Mesenchymal stem cell (in vitro differentiated cells and primary cell): ENCODE results near the gene TIMM23.
"Not testable (repeated sequence)": the region's sequence is repeated elsewhere in the genome, so short reads cannot be mapped to it uniquely, and the experiment has no call there.

Experiments
- DNase-seq: peaks from one replicate; pipeline ENCODE4 v3.0.0-alpha.2; 2013
- H2AFZ ChIP-seq: one replicate; pipeline ENCODE4 v1.6.1; 2013; ENCODE audit warnings: low read depth, mild to moderate bottlenecking, control low read depth, inconsistent platforms, low read length, moderate library complexity
- H2AK5ac ChIP-seq: 2 replicates; pipeline ENCODE4 v1.6.1; 2013; ENCODE audit warnings: low read length, moderate library complexity, mild to moderate bottlenecking, inconsistent platforms; ENCODE audit not compliant: severe bottlenecking
- H2BK120ac ChIP-seq: one replicate; pipeline ENCODE4 v1.6.1; 2013; ENCODE audit warnings: low read depth, mild to moderate bottlenecking, inconsistent platforms, low read length, moderate library complexity
- H2BK12ac ChIP-seq, 2 experiments: one replicate each; pipeline ENCODE4 v1.6.1; 2013; ENCODE audit warnings: inconsistent platforms in 2 of 2, low read length in 2 of 2, mild to moderate bottlenecking in 2 of 2, moderate library complexity in 2 of 2, control low read depth in 1 of 2
- H2BK15ac ChIP-seq: one replicate; pipeline ENCODE4 v1.6.1; 2013; ENCODE audit warnings: mild to moderate bottlenecking, low read depth, inconsistent platforms; ENCODE audit not compliant: poor library complexity, severe bottlenecking
- H2BK5ac ChIP-seq: 2 replicates; pipeline ENCODE4 v1.6.1; 2013; ENCODE audit warnings: low read depth, mild to moderate bottlenecking, low read length, control low read depth, inconsistent platforms; ENCODE audit not compliant: poor library complexity, severe bottlenecking
- H3K14ac ChIP-seq, 2 experiments: one replicate each; pipeline ENCODE4 v1.6.1; 2013; ENCODE audit warnings: inconsistent platforms in 2 of 2, low read length in 2 of 2, control low read depth in 1 of 2, mild to moderate bottlenecking in 1 of 2, moderate library complexity in 1 of 2
- H3K18ac ChIP-seq, 2 experiments: one replicate each; pipeline ENCODE4 v1.6.1; 2013; ENCODE audit warnings: inconsistent platforms in 2 of 2, low read length in 2 of 2, control low read depth in 1 of 2, low read depth in 1 of 2, mild to moderate bottlenecking in 1 of 2
- H3K23ac ChIP-seq, 2 experiments: one replicate each; pipeline ENCODE4 v1.6.1; 2013; ENCODE audit warnings: inconsistent platforms in 2 of 2, low read length in 2 of 2, mild to moderate bottlenecking in 2 of 2, moderate library complexity in 2 of 2, control low read depth in 1 of 2
- H3K27ac ChIP-seq: 2 replicates; pipeline ENCODE4 v1.5.1; 2013; ENCODE audit warnings: mild to moderate bottlenecking, moderate library complexity, low read length, control low read depth, inconsistent platforms; ENCODE audit not compliant: poor library complexity, severe bottlenecking
- H3K27me3 ChIP-seq, 2 experiments: 2 replicates each; pipeline versions ENCODE4 v1.6.1 to v1.7.0; 2013; ENCODE audit warnings: low read length in 2 of 2, mild to moderate bottlenecking in 2 of 2, moderate library complexity in 2 of 2, control low read depth in 1 of 2, inconsistent platforms in 1 of 2; ENCODE audit not compliant: control insufficient read depth in 1 of 2, insufficient read depth in 1 of 2
- H3K36me3 ChIP-seq, 2 experiments: 2 replicates each; pipeline versions ENCODE4 v1.6.1 to v1.7.0; 2013; ENCODE audit warnings: low read length in 2 of 2, control low read depth in 1 of 2, inconsistent platforms in 1 of 2, low read depth in 1 of 2, mild to moderate bottlenecking in 1 of 2; ENCODE audit not compliant: insufficient read depth in 2 of 2, control insufficient read depth in 1 of 2
- H3K4ac ChIP-seq, 2 experiments: one replicate each; pipeline ENCODE4 v1.6.1; 2013; ENCODE audit warnings: inconsistent platforms in 2 of 2, low read length in 2 of 2, mild to moderate bottlenecking in 2 of 2, moderate library complexity in 2 of 2, control low read depth in 1 of 2, low read depth in 1 of 2
- H3K4me1 ChIP-seq: 2 replicates; pipeline ENCODE4 v1.6.1; 2013; ENCODE audit warnings: low read depth, low read length, control low read depth; ENCODE audit not compliant: control insufficient read depth, insufficient read depth
- H3K4me2 ChIP-seq: 2 replicates; pipeline ENCODE4 v1.6.1; 2013; ENCODE audit warnings: low read length, mild to moderate bottlenecking, inconsistent platforms; ENCODE audit not compliant: poor library complexity, severe bottlenecking
- H3K4me3 ChIP-seq, 2 experiments: 2 replicates each; pipeline versions ENCODE4 v1.5.1 to v1.7.0; 2013; ENCODE audit warnings: low read length in 2 of 2, mild to moderate bottlenecking in 2 of 2, control low read depth in 1 of 2, low read depth in 1 of 2; ENCODE audit not compliant: insufficient read depth in 1 of 2
- H3K79me1 ChIP-seq: replicated peaks from 2 replicates; pipeline ENCODE4 v1.6.1; 2013; ENCODE audit warnings: mild to moderate bottlenecking, control low read depth, low read length, inconsistent platforms; ENCODE audit not compliant: poor library complexity, severe bottlenecking
- H3K9ac ChIP-seq: 2 replicates; pipeline ENCODE4 v1.7.0; 2013; ENCODE audit warnings: mild to moderate bottlenecking, low read length, moderate library complexity
- H3K9me3 ChIP-seq: 2 replicates; pipeline ENCODE4 v1.7.0; 2013; ENCODE audit warnings: mild to moderate bottlenecking, low read length; ENCODE audit not compliant: control insufficient read depth
- H4K8ac ChIP-seq: one replicate; pipeline ENCODE4 v1.6.1; 2013; ENCODE audit warnings: inconsistent platforms, mild to moderate bottlenecking, low read length, moderate library complexity
- H4K91ac ChIP-seq: one replicate; pipeline ENCODE4 v1.6.1; 2013; ENCODE audit warnings: mild to moderate bottlenecking, low read length, inconsistent platforms
- WGBS: methylation state at CpG from one replicate; pipeline ENCODE4 v1.1.7; 2013; ENCODE audit warnings: mixed read lengths; 5-methylcytosine and 5-hydroxymethylcytosine counted together

The TIMM23 gene

GRCh38 chr10:45999955-46000354, 27.7 kb downstream of the TIMM23 start:
- not testable (repeated sequence) for DNase-seq, H3K27me3 ChIP-seq, H3K4me2 ChIP-seq, H4K91ac ChIP-seq, H3K18ac ChIP-seq, H2BK5ac ChIP-seq, H3K4me3 ChIP-seq, H2AK5ac ChIP-seq, H2BK120ac ChIP-seq, H4K8ac ChIP-seq, H3K23ac ChIP-seq, H3K27ac ChIP-seq, H2BK15ac ChIP-seq, H3K14ac ChIP-seq, H3K9me3 ChIP-seq, H2AFZ ChIP-seq, H3K4me1 ChIP-seq, H2BK12ac ChIP-seq, H3K9ac ChIP-seq, H3K4ac ChIP-seq
- Histone ChIP-seq H3K36me3 (peaks cover 19 to 72% of the 10 kb centered on the region in 2 experiments), H3K79me1 (peaks cover 22% of the 10 kb centered on the region)
- 96% methylated on average over 5 of the region's 5 CpGs for WGBS

- H2BK12ac ChIP-seq: no peak overlapping the region
- no peak overlapping the region for H3K18ac ChIP-seq
- H2BK120ac ChIP-seq: no peak overlapping the region
- 100% methylated on average over 1 of the region's 1 CpG for WGBS
- H4K91ac ChIP-seq: no peak overlapping the region
- H3K27ac ChIP-seq: no peak overlapping the region
- no peak overlapping the region for H2BK5ac ChIP-seq
- no peaks in the 10 kb centered on the region for H3K9me3 ChIP-seq
- H3K36me3 ChIP-seq: peaks cover 19 to 78% of the 10 kb centered on the region in 2 experiments
- H2AFZ ChIP-seq: no peak overlapping the region
- no peak overlapping the region for H3K4me3 ChIP-seq
- no peak overlapping the region for H3K14ac ChIP-seq
- no peak overlapping the region for H3K23ac ChIP-seq
- H4K8ac ChIP-seq: no peak overlapping the region
- H2BK15ac ChIP-seq: no peak overlapping the region
- peaks cover 23% of the 10 kb centered on the region for H3K79me1 ChIP-seq
- no peak overlapping the region for H3K9ac ChIP-seq
- H3K4me1 ChIP-seq: no peaks in the 10 kb centered on the region
- H3K27me3 ChIP-seq: no peaks in the 10 kb centered on the region
- H3K4me2 ChIP-seq: no peak overlapping the region
- no peak for DNase-seq
- H2AK5ac ChIP-seq: no peak overlapping the region
- H3K4ac ChIP-seq: no peak overlapping the region
Observed at GRCh38 chr10:46000538-46000937, 28.2 kb downstream of the TIMM23 start.

GRCh38 chr10:46001187-46001756, 29.0 kb downstream of the TIMM23 start:
- no peak overlapping the region for H3K14ac ChIP-seq
- DNase-seq: no peak
- H2BK5ac ChIP-seq: no peak overlapping the region
- no peak overlapping the region for H2AFZ ChIP-seq
- WGBS: 92% methylated on average over 5 of the region's 5 CpGs
- no peak overlapping the region for H4K8ac ChIP-seq
- no peaks in the 10 kb centered on the region for H3K27me3 ChIP-seq
- no peak overlapping the region for H2BK15ac ChIP-seq
- no peak overlapping the region for H3K4me2 ChIP-seq
- H4K91ac ChIP-seq: no peak overlapping the region
- no peaks in the 10 kb centered on the region for H3K9me3 ChIP-seq
- H2BK12ac ChIP-seq: no peak overlapping the region
- H2AK5ac ChIP-seq: no peak overlapping the region
- no peak overlapping the region for H3K9ac ChIP-seq
- peaks cover 19 to 85% of the 10 kb centered on the region in 2 experiments for H3K36me3 ChIP-seq
- no peak overlapping the region for H3K4me3 ChIP-seq
- no peak overlapping the region for H3K27ac ChIP-seq
- peaks cover 23% of the 10 kb centered on the region for H3K79me1 ChIP-seq
- H3K4me1 ChIP-seq: no peaks in the 10 kb centered on the region
- H2BK120ac ChIP-seq: no peak overlapping the region
- no peak overlapping the region for H3K18ac ChIP-seq
- H3K4ac ChIP-seq: no peak overlapping the region
- H3K23ac ChIP-seq: peak overlapping the region in 1 of 2 experiments; percentile 69

- not testable (repeated sequence) for H2BK12ac ChIP-seq, H4K8ac ChIP-seq, H3K9ac ChIP-seq, DNase-seq, H4K91ac ChIP-seq, H3K4ac ChIP-seq, H2AK5ac ChIP-seq, H3K23ac ChIP-seq, H3K4me3 ChIP-seq, H3K14ac ChIP-seq, H3K4me1 ChIP-seq, H2AFZ ChIP-seq, H2BK15ac ChIP-seq, H3K27ac ChIP-seq, H2BK5ac ChIP-seq, H3K18ac ChIP-seq, H3K27me3 ChIP-seq, H3K4me2 ChIP-seq, H2BK120ac ChIP-seq, H3K9me3 ChIP-seq
- H3K36me3 ChIP-seq: peaks cover 19 to 93% of the 10 kb centered on the region in 2 experiments
- H3K79me1 ChIP-seq: peaks cover 23% of the 10 kb centered on the region
- WGBS: 88% methylated on average over 7 of the region's 7 CpGs
Observed at GRCh38 chr10:46002189-46002687, 29.9 kb downstream of the TIMM23 start.
